MM.1S (cell line): ENCODE measurements around the gene FAM181A.

ENCODE experiments used
- DNase-seq: peaks from one replicate; pipeline ENCODE4 v3.0.0-alpha.2; 2015
- H2AFZ ChIP-seq: fragments of 300-600 bp; sonication (generic); 2 replicates; pipeline ENCODE4 v1.6.0; 2016; ENCODE audit warnings: antibody characterized with exemption, low read length
- H3F3A ChIP-seq: fragments of 300-600 bp; sonication (generic); 2 replicates; pipeline ENCODE4 v1.6.1; 2016; ENCODE audit warnings: mild to moderate bottlenecking, antibody characterized with exemption, low read length, moderate library complexity, mixed read lengths; ENCODE audit not compliant: insufficient read depth
- H3K27ac ChIP-seq: fragments of 300-600 bp; sonication (generic); 2 replicates; pipeline ENCODE4 v1.5.1; 2016; ENCODE audit warnings: mild to moderate bottlenecking, low read length
- H3K27me3 ChIP-seq: fragments of 300-600 bp; sonication (generic); replicated peaks from 2 replicates; pipeline ENCODE4 v1.6.0; 2016; ENCODE audit warnings: low read length; ENCODE audit not compliant: insufficient read depth
- H3K36me3 ChIP-seq: fragments of 300-600 bp; sonication (generic); replicated peaks from 2 replicates; pipeline ENCODE4 v1.6.1; 2016; ENCODE audit warnings: mild to moderate bottlenecking, low read length, mixed read lengths; ENCODE audit not compliant: insufficient read depth
- H3K4me1 ChIP-seq: fragments of 300-600 bp; sonication (generic); 2 replicates; pipeline ENCODE4 v1.6.1; 2016; ENCODE audit warnings: low read length, mixed read lengths
- H3K4me2 ChIP-seq: fragments of 300-600 bp; sonication (generic); 2 replicates; pipeline ENCODE4 v1.6.0; 2016; ENCODE audit warnings: low read depth, low read length
- H3K4me3 ChIP-seq: fragments of 300-600 bp; sonication (generic); 2 replicates; pipeline ENCODE4 v1.5.1; 2016; ENCODE audit warnings: low read length, mixed read lengths
- H3K79me2 ChIP-seq: fragments of 300-600 bp; sonication (generic); 2 replicates; pipeline ENCODE4 v1.6.1; 2016; ENCODE audit warnings: mixed run types, low read length, mixed read lengths
- H3K9ac ChIP-seq: fragments of 300-600 bp; sonication (generic); 2 replicates; pipeline ENCODE4 v1.6.1; 2016; ENCODE audit warnings: low read length, mixed read lengths
- H3K9me2 ChIP-seq: fragments of 300-600 bp; sonication (generic); replicated peaks from 2 replicates; pipeline ENCODE4 v1.6.1; 2016; ENCODE audit warnings: mild to moderate bottlenecking, low read length, mixed read lengths; ENCODE audit not compliant: insufficient read depth
- H3K9me3 ChIP-seq: fragments of 300-600 bp; sonication (generic); replicated peaks from 2 replicates; pipeline ENCODE4 v1.6.1; 2016; ENCODE audit warnings: mild to moderate bottlenecking, low read length, mixed read lengths; ENCODE audit not compliant: insufficient read depth
- H4K20me1 ChIP-seq: fragments of 300-600 bp; sonication (generic); 2 replicates; pipeline ENCODE4 v1.6.1; 2016; ENCODE audit warnings: mild to moderate bottlenecking, low read length, moderate library complexity, mixed read lengths; ENCODE audit not compliant: insufficient read depth
- CTCF ChIP-seq: fragments of 300-600 bp; sonication (generic); IDR thresholded peaks from 2 replicates; pipeline ENCODE4 v1.5.1; 2016; ENCODE audit warnings: antibody characterized with exemption, low read length, mixed read lengths
- EZH2 ChIP-seq: fragments of 300-600 bp; sonication (generic); optimal IDR thresholded peaks from 2 replicates; pipeline ENCODE3; 2017; ENCODE audit warnings: low read depth, mild to moderate bottlenecking, antibody characterized with exemption, low read length, mixed read lengths
- EZH2phosphoT487 ChIP-seq: fragments of 300-600 bp; sonication (generic); IDR thresholded peaks from 2 replicates; pipeline ENCODE4 v1.6.1; 2018; ENCODE audit warnings: antibody characterized with exemption, low read length

FAM181A gene

GRCh38 chr14:93977171-93977570 is 50.0 kb downstream of the FAM181A start:
- Histone ChIP-seq H3K9me3 (no peaks in the 10 kb centered on the region), H3K79me2 (peaks cover 11% of the 10 kb centered on the region), H3K4me2 (peak overlapping the region; percentile 97), H3K4me3 (peak overlapping the region; percentile 56), H3K9me2 (no peaks in the 10 kb centered on the region), H3K27me3 (no peaks in the 10 kb centered on the region), H3F3A (peaks cover 37% of the 10 kb centered on the region), H3K4me1 (peaks cover 55% of the 10 kb centered on the region), H3K27ac (peak overlapping the region; percentile 99), H3K36me3 (no peaks in the 10 kb centered on the region), H4K20me1 (no peaks in the 10 kb centered on the region), H2AFZ (peak overlapping the region; percentile 26; the same call in 1 of the 2 replicates), H3K9ac (peak overlapping the region; percentile 72)
- no peak for TF ChIP-seq EZH2
- no peak for TF ChIP-seq CTCF
- TF ChIP-seq EZH2phosphoT487, result no peak
- no peak for DNase-seq

- H3K36me3 ChIP-seq, result no peaks in the 10 kb centered on the region
- DNase-seq, result peak; percentile 88
- peaks cover 55% of the 10 kb centered on the region for H3K4me1 ChIP-seq
- H3K4me3 ChIP-seq, result no peak overlapping the region
- no peak for TF ChIP-seq EZH2
- no peak for TF ChIP-seq EZH2phosphoT487
- TF ChIP-seq CTCF, result no peak
- H3K27me3 ChIP-seq, result no peaks in the 10 kb centered on the region
- H3K9ac ChIP-seq, result peak overlapping the region; percentile 53
- peak overlapping the region; percentile 99 for H3K27ac ChIP-seq
- no peaks in the 10 kb centered on the region for H3K9me3 ChIP-seq
- peaks cover 11% of the 10 kb centered on the region for H3K79me2 ChIP-seq
- H3K4me2 ChIP-seq, result peak overlapping the region; percentile 97; the same call in 1 of the 2 replicates
- peaks cover 37% of the 10 kb centered on the region for H3F3A ChIP-seq
- H2AFZ ChIP-seq, result no peak overlapping the region
- no peaks in the 10 kb centered on the region for H4K20me1 ChIP-seq
- no peaks in the 10 kb centered on the region for H3K9me2 ChIP-seq
Observed at GRCh38 chr14:93977790-93978581, 50.8 kb downstream of the FAM181A start.

- H3K27me3 ChIP-seq, result no peaks in the 10 kb centered on the region
- peak overlapping the region; percentile 27 for H3K4me2 ChIP-seq
- peak overlapping the region; percentile 53 for H3K9ac ChIP-seq
- H3K4me1 ChIP-seq, result peaks cover 55% of the 10 kb centered on the region
- no peaks in the 10 kb centered on the region for H3K9me3 ChIP-seq
- no peak for DNase-seq
- peaks cover 11% of the 10 kb centered on the region for H3K79me2 ChIP-seq
- TF ChIP-seq EZH2phosphoT487, result no peak
- no peak for TF ChIP-seq EZH2
- TF ChIP-seq CTCF, result no peak
- H4K20me1 ChIP-seq, result no peaks in the 10 kb centered on the region
- H3K36me3 ChIP-seq, result no peaks in the 10 kb centered on the region
- H3K9me2 ChIP-seq, result no peaks in the 10 kb centered on the region
- no peak overlapping the region for H2AFZ ChIP-seq
- H3K27ac ChIP-seq, result peak overlapping the region; percentile 99
- peaks cover 37% of the 10 kb centered on the region for H3F3A ChIP-seq
- no peak overlapping the region for H3K4me3 ChIP-seq
Observed at GRCh38 chr14:93978735-93979134, 51.6 kb downstream of the FAM181A start.
